Measurements from ENCODE around the gene NTN5. TPM values are rescaled to one million over a fixed set of nuclear protein-coding genes. Genes with fewer than 3 reads are reported as not detected.

NTN5 gene
- total and polyA plus RNA-seq, 9 of the 15 experiments (the other 6 are each of a cell fraction or from before 2014, with no cell fraction given): not detected

DNA sequence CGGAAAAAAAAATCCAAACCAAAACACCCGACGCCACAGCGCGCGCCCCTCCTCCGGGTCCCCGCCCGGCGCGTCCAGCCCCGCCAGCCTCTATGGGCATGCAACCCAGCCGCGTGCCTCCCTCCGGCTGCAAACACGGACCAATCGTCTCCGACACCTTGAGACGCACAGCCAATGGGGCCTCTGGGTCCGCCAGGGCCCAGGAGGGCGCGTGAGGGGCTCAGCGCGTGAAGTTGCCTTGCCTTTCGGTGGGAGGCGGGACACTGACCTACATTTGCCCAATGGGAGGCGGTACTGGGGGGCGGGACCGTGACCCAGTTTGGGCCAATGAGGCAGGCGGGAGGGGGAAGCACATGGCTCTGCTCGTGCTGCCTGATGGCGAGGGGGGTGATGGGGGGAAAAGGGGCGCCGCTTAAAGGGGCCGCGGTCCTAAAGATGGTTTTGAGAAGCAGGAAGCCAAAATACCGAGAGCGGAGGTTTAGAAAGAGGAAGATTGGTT, 35.3 kb downstream of the NTN5 start (continued):
- TF ChIP-seq, protein P1, sequence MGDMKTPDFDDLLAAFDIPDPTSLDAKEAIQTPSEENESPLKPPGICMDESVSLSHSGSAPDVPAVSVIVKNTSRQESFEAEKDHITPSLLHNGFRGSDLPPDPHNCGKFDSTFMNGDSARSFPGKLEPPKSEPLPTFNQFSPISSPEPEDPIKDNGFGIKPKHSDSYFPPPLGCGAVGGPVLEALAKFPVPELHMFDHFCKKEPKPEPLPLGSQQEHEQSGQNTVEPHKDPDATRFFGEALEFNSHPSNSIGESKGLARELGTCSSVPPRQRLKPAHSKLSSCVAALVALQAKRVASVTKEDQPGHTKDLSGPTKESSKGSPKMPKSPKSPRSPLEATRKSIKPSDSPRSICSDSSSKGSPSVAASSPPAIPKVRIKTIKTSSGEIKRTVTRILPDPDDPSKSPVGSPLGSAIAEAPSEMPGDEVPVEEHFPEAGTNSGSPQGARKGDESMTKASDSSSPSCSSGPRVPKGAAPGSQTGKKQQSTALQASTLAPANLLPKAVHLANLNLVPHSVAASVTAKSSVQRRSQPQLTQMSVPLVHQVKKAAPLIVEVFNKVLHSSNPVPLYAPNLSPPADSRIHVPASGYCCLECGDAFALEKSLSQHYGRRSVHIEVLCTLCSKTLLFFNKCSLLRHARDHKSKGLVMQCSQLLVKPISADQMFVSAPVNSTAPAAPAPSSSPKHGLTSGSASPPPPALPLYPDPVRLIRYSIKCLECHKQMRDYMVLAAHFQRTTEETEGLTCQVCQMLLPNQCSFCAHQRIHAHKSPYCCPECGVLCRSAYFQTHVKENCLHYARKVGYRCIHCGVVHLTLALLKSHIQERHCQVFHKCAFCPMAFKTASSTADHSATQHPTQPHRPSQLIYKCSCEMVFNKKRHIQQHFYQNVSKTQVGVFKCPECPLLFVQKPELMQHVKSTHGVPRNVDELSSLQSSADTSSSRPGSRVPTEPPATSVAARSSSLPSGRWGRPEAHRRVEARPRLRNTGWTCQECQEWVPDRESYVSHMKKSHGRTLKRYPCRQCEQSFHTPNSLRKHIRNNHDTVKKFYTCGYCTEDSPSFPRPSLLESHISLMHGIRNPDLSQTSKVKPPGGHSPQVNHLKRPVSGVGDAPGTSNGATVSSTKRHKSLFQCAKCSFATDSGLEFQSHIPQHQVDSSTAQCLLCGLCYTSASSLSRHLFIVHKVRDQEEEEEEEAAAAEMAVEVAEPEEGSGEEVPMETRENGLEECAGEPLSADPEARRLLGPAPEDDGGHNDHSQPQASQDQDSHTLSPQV (IDR thresholded peaks at IDR 0.05): peak; percentile 87
- TF ChIP-seq MYNN (IDR thresholded peaks at IDR 0.05): 0 out of 2 replicates have a peak, but pooled peaks have one; percentile 15
- TF ChIP-seq MYNN (CRISPR knock-in tag; IDR thresholded peaks at IDR 0.05): no peak
- peak; percentile 94 for TF ChIP-seq HMGN3 (IDR thresholded peaks at IDR 0.05; ENCODE audit: borderline replicate concordance, extremely low read depth, insufficient read length, low read depth, low read length)
- no peak; the same call in none of the 2 replicates for TF ChIP-seq ZBTB7A (IDR thresholded peaks at IDR 0.05; ENCODE audit: borderline replicate concordance, control insufficient read depth, low read depth, low read length)
- peak; percentile 93 for TF ChIP-seq CCNT2 (IDR thresholded peaks at IDR 0.05; ENCODE audit: borderline replicate concordance, extremely low read depth, insufficient read length, low read depth, low read length)
- TF ChIP-seq, protein P2, sequence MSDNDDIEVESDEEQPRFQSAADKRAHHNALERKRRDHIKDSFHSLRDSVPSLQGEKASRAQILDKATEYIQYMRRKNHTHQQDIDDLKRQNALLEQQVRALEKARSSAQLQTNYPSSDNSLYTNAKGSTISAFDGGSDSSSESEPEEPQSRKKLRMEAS (CRISPR knock-in tag; IDR thresholded peaks at IDR 0.05): peak; percentile 100
- TF ChIP-seq, protein P3, sequence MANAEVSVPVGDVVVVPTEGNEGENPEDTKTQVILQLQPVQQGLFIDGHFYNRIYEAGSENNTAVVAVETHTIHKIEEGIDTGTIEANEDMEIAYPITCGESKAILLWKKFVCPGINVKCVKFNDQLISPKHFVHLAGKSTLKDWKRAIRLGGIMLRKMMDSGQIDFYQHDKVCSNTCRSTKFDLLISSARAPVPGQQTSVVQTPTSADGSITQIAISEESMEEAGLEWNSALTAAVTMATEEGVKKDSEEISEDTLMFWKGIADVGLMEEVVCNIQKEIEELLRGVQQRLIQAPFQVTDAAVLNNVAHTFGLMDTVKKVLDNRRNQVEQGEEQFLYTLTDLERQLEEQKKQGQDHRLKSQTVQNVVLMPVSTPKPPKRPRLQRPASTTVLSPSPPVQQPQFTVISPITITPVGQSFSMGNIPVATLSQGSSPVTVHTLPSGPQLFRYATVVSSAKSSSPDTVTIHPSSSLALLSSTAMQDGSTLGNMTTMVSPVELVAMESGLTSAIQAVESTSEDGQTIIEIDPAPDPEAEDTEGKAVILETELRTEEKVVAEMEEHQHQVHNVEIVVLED (CRISPR knock-in tag; IDR thresholded peaks at IDR 0.05): peak; percentile 71
- TF ChIP-seq KDM4B (IDR thresholded peaks at IDR 0.05; ENCODE audit: borderline replicate concordance in 2 of 2, low read depth in 1 of 2): peak in 1 of 2 experiments; percentile 29; a peak in 1 of 4 replicates
- TF ChIP-seq IFI16 (CRISPR knock-in tag; IDR thresholded peaks at IDR 0.05): no peak
- TF ChIP-seq FOXA3 (CRISPR knock-in tag; conservative IDR thresholded peaks at IDR 0.05 in 1 of 2, IDR thresholded peaks at IDR 0.05 in 1 of 2): peak in 1 of 2 experiments; percentile 95; a peak in 1 of 4 replicates
- no peak for TF ChIP-seq RUNX1 (IDR thresholded peaks at IDR 0.05; ENCODE audit: low read depth)
- no peak for TF ChIP-seq BCL6 (CRISPR knock-in tag; IDR thresholded peaks at IDR 0.05)
- peak; percentile 97 for TF ChIP-seq MYC (IDR thresholded peaks at IDR 0.05; ENCODE audit: low read depth, low read length)
- peak; percentile 63; the same call in 1 of the 2 replicates for TF ChIP-seq MYC (CRISPR knock-in tag; IDR thresholded peaks at IDR 0.05; ENCODE audit: borderline replicate concordance, low read depth)
- TF ChIP-seq GATAD2B (IDR thresholded peaks at IDR 0.05; ENCODE audit: borderline replicate concordance): no peak
- TF ChIP-seq, protein P4, sequence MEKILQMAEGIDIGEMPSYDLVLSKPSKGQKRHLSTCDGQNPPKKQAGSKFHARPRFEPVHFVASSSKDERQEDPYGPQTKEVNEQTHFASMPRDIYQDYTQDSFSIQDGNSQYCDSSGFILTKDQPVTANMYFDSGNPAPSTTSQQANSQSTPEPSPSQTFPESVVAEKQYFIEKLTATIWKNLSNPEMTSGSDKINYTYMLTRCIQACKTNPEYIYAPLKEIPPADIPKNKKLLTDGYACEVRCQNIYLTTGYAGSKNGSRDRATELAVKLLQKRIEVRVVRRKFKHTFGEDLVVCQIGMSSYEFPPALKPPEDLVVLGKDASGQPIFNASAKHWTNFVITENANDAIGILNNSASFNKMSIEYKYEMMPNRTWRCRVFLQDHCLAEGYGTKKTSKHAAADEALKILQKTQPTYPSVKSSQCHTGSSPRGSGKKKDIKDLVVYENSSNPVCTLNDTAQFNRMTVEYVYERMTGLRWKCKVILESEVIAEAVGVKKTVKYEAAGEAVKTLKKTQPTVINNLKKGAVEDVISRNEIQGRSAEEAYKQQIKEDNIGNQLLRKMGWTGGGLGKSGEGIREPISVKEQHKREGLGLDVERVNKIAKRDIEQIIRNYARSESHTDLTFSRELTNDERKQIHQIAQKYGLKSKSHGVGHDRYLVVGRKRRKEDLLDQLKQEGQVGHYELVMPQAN (IDR thresholded peaks at IDR 0.05; ENCODE audit: borderline replicate concordance): peak; percentile 84; the same call in 1 of the 2 replicates
- TF ChIP-seq BHLHE40 (IDR thresholded peaks at IDR 0.05; ENCODE audit: low read length): peak; percentile 92
- TF ChIP-seq SP2 (IDR thresholded peaks at IDR 0.05; ENCODE audit: extremely low read depth, low read depth, low read length, poor library complexity, severe bottlenecking): peak; percentile 74
